ENCODE measurements around the gene ZNF524.
A peak's percentile ranks its signal among the peaks of the same experiment; 100 is the strongest.

GRCh38 chr19:55640577-55641425 lies 40.7 kb downstream of the ZNF524 start, which contains the start of gene ZNF580:
- TF ChIP-seq CTCF (IDR thresholded peaks at IDR 0.05) (no peak), ELF1 (IDR thresholded peaks at IDR 0.05) (0 out of 2 replicates have a peak, but pooled peaks have one; percentile 12), JUND (IDR thresholded peaks at IDR 0.05) (no peak), RFX5 (IDR thresholded peaks at IDR 0.05; ENCODE audit: low read length) (0 out of 2 replicates have a peak, but pooled peaks have one; percentile 14), NRF1 (IDR thresholded peaks at IDR 0.05; ENCODE audit: low read depth, low read length) (no peak), YY1 (IDR thresholded peaks at IDR 0.05; ENCODE audit: low read depth) (peak; percentile 51; the same call in 1 of the 2 replicates), ZBTB33 (IDR thresholded peaks at IDR 0.05; ENCODE audit: borderline replicate concordance, low read depth) (no peak), EP300 (IDR thresholded peaks at IDR 0.05; ENCODE audit: borderline replicate concordance in 1 of 2, low read depth in 1 of 2, low read length in 1 of 2) (peak in 1 of 2 experiments; percentile 28; a peak in 1 of 4 replicates), FOXM1 (IDR thresholded peaks at IDR 0.05; ENCODE audit: low read depth) (no peak), USF1 (IDR thresholded peaks at IDR 0.05; ENCODE audit: borderline replicate concordance, low read depth) (no peak), SMC3 (IDR thresholded peaks at IDR 0.05; ENCODE audit: low read depth, low read length) (no peak)
- TF ChIP-seq, protein P1, sequence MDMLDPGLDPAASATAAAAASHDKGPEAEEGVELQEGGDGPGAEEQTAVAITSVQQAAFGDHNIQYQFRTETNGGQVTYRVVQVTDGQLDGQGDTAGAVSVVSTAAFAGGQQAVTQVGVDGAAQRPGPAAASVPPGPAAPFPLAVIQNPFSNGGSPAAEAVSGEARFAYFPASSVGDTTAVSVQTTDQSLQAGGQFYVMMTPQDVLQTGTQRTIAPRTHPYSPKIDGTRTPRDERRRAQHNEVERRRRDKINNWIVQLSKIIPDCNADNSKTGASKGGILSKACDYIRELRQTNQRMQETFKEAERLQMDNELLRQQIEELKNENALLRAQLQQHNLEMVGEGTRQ (IDR thresholded peaks at IDR 0.05; ENCODE audit: borderline replicate concordance, low read depth, low read length) = no peak
